HG03457 (cell line): ENCODE data around the gene MOSPD3.
A peak's percentile ranks its signal among the peaks of the same experiment; 100 is the strongest.

Experiments used
- ATAC-seq: cut with Tn5 transposase; IDR thresholded peaks from one replicate; pipeline ENCODE4 v1.9.1; 2021; ENCODE audit warnings: moderate number of reproducible peaks; ENCODE audit not compliant: unreplicated experiment

Gene MOSPD3

DNA sequence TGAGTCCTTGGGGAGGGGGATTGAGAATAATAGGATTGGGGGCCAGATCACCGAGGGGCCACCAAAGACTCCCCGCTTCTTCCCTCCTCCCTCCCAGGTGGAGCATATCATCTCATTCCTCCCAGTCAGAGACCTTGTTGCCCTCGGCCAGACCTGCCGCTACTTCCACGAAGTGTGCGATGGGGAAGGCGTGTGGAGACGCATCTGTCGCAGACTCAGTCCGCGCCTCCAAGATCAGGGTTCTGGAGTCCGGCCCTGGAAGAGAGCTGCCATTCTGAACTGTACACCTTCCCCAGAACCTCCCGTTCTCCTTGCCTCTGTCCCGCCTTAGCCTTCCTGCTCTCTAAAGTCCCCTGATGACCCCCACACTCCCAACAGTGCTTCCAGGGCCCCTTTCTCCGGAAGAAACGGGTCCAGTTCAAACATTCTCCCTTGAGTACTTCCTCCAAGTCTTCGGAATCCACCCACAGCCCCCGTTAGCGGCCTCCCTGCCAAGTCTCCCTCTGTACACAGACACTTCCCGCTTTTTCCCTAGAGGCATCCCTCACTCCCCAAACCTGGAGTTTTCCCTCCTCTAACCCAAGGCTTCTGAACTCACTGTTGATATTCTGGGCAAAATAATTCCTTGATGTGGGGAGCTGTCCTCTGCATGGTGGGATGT lies 22.1 kb upstream of the MOSPD3 start:
- ATAC-seq, result no peak

DNA sequence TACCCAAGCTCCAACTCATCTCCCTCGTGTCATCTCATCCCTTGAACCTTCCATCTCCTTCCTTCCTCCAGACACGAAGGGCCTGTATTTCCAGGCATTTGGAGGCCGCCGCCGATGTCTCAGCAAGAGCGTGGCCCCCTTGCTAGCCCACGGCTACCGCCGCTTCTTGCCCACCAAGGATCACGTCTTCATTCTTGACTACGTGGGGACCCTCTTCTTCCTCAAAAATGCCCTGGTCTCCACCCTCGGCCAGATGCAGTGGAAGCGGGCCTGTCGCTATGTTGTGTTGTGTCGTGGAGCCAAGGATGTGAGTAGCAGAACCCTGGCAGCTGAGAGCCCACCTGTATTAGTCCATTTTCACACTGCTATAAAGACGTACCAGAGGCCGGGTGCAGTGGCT lies 20.7 kb upstream of the MOSPD3 start:
- ATAC-seq, result no peak

DNA sequence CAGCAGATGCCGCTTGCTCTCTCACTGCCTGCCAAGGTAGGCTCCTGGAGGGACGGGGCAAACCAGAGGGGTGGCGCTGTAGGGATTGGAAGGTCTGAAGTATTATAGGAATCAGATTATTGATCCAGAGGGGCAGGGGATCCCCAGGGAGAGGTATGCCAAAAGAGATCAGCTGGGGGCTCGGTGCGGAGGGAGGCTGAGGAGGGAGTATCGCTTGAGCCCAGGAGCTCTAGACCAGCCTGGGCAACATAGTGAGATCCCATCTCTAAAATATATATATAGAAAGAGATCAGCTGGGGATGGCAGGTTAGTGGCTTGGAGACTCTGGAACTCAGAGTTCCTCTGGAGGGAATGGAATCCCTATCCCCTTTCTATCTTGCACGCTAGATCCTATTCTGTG lies 17.2 kb upstream of the MOSPD3 start:
- no peak for ATAC-seq

DNA sequence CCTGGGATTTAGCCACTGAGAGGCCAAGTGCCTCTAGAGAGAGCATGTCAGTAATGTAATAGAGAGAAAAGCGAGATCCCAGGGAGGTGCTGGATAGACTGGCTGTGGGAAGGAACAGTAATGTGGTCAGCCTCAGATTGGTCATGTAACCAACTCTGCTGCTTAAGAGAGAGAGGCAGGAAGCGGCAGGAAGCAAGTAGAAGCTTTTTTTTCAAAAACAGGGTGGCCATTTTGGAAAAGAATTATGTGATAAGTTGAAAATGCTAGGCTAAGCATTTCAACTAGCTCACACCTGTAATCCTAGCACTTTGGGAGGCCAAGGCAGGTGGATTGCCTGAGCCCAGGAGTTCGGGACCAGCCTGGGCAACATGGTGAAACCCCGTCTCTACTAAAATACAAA lies 13.9 kb upstream of the MOSPD3 start:
- no peak for ATAC-seq

DNA sequence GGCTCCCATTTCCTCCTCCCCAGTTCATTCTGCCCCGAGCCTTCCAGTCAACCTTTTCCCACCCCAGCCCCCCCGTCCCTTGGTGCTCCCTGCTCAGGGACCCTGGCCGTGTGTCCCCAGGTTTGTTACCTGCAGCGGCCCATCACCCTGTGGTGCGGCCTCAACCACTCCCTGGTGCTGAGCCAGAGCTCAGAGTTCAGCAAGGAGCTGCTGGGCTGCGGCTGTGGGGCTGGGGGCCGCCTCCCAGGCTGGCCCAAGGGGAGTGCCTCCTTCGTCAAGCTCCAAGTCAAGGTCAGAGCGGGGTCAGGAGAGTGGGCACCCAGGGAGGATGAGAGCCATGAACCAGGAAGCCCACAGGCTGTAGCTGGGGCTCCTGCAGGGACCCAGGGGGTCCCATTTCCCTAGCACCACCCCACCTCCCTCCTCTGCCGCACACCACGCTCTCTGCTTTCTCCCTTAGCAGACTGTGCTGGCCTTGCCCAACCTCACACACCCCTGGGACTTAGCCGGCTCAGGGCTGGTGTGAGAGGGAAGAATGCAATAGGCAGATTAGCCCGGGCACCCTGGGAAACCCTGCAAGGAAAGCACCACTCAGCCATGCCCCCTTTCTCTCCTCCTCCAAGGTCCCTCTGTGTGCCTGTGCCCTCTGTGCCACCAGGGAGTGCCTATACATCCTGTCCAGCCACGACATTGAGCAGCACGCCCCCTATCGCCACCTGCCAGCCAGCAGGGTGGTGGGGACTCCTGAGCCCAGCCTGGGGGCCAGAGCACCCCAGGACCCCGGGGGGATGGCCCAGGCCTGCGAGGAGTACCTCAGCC lies 12.2 kb upstream of the MOSPD3 start:
- ATAC-seq, result no peak

DNA sequence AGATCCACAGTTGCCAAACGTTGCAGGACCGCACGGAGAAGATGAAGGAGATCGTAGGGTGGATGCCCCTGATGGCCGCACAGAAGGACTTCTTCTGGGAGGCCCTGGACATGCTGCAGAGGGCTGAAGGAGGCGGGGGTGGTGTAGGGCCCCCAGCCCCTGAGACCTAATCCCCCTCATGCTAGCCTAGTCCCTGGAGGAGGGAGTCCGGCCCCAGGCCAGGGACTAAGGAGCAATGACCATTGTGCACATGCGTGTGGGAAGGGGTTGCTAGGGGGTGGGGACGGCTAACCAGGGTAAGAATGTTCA lies 11.7 kb upstream of the MOSPD3 start:
- no peak for ATAC-seq

DNA sequence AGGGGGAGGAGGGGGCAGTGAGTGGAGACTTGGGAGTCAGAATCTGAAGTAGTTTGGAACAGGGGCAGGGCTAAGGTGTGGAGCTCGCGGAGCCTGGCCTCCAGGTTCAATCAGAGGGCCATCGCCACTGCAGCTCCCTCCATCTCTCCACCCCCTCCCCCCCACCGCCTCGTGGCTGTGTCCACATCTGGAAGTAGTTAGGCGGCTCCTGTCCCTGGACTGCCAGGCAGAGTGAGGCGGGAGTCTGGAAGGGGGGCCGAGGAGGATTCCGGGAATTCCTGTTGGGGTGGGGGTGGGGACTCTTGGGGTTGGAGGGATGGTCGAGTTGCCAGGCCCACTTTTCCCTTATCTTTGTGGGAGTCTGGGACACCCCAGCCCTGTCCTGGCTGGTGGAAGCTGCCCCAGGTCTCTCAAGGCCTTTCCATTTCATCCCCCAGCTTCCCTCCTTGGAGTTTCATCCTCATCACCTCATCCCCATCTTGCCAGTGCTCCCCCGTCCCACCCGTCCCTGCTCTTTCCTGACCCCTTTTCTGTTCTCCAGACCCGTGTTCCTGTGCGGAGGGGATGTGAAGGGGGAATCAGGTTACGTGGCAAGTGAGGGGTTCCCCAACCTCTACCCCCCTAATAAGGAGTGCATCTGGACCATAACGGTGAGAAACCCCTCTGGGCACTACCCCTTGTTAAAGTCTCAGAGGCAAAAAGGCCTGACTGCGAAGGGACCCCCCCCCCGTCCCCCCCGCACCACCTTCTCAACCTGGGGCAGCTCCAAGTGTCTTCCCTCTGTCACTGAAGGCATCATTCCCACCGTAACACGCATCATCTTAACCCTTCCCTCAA lies 9.2 kb upstream of the MOSPD3 start:
- no peak for ATAC-seq

DNA sequence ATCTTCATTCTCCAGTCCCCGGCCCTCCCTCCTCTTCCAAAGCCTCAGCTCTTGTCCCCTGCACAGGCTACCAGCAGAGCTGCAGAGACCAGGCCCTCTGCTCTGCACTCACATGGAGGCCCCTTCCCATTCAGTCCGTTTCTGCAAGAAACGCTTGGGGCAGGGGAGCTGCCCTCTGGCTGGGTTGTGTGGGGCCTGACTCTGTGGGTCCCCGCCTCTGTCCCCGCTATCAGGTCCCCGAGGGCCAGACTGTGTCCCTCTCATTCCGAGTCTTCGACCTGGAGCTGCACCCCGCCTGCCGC lies 8.7 kb upstream of the MOSPD3 start:
- ATAC-seq, result no peak

DNA sequence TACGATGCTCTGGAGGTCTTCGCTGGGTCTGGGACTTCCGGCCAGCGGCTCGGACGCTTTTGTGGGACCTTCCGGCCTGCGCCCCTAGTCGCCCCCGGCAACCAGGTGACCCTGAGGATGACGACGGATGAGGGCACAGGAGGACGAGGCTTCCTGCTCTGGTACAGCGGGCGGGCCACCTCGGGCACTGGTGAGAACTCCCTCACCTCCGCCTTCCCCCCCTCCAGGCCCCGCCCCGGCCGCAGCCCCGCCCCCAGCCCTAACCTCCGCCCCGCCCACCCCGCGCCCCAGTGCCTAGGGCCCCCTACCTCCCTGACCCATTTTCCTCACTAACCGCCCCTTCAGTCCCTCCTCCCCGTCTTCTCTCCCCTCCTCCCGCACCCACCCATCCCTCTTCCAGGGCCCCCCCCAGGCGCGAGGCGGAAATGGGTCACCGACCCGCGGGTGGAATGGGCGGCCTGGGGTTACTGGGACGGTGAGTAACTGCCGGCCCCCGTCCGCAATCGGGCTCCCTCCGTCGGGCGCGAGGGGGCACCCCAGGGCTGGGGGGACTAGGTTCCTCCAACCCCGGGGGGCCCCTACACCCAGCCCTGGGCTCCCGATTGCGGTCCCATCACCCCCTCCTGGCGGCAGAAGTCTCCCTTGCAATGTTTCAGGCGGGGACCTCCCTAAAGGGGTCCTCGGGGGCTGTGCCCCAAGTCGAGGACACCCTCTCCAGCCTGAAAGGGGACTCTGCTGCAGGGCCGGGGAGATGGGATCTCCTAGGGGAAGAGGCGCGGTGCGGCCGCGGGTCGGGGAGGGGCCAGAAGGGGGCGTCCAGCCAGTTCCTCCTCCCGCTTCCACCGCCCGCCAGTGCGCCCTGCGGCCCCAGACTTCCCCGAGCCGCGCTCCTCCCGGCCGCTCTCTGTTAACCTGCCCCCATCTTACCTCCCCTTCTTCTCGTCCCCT lies 8.0 kb upstream of the MOSPD3 start:
- ATAC-seq, result peak; percentile 47

DNA sequence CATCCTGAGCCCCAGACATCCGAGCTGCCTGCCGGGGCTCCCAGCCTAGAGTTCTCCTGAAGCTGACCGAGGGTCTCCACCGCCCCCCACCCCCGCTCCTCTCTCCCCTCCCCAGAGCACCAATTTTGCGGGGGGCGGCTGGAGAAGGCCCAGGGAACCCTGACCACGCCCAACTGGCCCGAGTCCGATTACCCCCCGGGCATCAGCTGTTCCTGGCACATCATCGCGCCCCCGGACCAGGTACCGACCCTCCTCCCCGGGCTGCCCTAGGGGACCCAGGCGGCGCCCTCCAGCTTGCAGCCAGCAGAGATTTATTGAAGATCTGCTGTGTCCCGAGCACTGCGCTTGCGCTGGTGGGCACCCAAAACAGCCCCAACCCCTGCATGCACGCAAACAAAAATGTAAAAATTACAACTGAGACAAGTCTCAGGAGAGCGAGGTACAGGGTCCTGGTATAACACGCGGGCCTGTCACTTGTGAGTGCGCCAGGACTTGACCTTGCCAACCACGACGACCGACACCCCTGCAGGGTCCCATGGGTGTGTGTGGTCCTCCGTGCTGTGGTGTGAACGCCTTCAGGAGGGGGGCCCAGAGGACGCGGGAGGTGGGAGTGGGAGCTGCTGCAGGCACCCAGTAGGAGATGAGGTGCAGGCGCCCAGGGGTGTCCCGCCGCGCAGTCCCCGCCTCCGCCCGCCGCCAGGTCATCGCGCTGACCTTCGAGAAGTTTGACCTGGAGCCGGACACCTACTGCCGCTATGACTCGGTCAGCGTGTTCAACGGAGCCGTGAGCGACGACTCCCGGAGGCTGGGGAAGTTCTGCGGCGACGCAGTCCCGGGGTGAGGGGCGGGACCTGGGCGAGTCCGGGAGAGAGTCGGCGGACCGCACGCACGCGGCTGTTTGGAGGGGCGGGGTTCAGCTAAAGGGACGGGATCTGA lies 7.1 kb upstream of the MOSPD3 start:
- no peak for ATAC-seq

DNA sequence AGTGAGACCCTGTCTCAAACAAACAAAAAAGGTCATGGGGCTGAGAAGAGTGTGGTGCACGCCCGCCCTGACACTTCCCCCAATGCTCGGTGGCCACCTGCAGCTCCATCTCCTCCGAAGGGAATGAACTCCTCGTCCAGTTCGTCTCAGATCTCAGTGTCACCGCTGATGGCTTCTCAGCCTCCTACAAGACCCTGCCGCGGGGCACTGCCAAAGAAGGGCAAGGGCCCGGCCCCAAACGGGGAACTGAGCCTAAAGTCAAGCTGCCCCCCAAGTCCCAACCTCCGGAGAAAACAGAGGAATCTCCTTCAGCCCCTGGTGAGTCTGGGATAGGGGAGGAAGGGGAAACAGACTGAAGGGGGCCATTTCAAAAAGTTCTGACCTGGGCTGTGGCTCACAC lies 6.0 kb upstream of the MOSPD3 start:
- no peak for ATAC-seq

DNA sequence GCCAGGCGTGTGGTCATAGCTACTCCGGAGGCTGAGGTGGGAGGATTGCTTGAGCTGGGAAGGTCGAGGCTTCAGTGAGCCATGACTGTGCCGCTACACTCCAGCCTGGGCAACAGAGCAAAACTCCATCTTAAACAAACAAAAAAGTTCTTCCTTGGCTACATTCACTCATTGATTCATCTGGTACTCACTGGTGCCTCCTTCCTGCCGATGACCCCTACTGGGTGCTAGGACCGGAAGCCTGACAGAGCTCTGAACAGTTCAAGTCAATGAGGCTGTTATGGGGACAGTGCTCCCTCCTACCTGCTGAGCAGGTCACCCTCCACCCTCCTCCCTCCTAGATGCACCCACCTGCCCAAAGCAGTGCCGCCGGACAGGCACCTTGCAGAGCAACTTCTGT lies 5.2 kb upstream of the MOSPD3 start:
- no peak for ATAC-seq

DNA sequence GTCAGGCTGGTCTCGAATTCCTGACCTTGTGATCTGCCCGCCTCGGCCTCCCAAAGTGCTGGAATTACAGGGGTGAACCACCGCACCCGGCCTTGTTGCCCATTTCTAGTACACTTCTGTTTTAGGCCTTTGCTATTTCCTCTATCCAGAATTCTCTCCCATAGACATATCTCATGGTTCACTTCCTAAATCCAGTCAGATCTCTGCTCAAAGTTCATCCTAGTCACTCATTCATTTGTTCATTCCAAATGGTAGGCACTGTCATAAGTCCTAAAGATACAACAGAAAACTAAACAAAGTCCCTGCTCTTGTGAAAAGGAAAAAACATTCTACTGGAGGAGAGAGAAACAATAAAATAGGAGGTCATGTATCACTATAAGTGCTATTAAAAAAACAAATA lies 2.4 kb upstream of the MOSPD3 start:
- ATAC-seq, result no peak

DNA sequence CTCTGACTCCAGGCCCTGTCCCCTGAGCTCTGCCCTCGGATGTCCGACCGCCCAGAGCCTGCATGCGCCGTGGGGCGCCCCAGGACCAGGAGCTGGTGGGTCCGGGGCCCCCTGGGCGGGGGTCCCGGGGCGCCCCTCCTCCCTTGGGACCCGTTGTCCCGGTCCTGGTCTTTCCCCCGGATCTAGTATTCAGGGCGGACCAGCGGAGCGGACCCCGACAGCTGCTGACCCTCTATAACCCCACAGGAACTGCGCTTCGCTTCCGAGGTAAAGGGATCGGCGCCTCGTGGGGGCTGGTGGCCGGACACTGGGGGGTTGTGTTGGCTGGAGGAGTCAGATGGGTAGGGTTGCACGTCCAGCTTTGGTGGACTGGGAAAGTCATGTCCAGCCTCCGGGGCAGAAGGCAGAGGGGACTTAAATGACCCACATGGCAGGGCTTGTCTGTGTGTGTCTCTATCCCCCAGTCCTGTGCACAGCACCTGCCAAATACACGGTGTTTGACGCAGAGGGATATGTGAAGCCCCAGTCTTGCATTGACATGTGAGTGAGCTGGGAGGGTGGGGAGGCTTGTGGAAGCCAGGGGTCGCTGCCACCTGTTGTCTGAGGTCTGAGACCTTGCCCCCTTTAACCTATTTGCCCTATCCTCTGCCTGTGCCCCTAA lies 520 bp downstream of the MOSPD3 start:
- ATAC-seq, result no peak

DNA sequence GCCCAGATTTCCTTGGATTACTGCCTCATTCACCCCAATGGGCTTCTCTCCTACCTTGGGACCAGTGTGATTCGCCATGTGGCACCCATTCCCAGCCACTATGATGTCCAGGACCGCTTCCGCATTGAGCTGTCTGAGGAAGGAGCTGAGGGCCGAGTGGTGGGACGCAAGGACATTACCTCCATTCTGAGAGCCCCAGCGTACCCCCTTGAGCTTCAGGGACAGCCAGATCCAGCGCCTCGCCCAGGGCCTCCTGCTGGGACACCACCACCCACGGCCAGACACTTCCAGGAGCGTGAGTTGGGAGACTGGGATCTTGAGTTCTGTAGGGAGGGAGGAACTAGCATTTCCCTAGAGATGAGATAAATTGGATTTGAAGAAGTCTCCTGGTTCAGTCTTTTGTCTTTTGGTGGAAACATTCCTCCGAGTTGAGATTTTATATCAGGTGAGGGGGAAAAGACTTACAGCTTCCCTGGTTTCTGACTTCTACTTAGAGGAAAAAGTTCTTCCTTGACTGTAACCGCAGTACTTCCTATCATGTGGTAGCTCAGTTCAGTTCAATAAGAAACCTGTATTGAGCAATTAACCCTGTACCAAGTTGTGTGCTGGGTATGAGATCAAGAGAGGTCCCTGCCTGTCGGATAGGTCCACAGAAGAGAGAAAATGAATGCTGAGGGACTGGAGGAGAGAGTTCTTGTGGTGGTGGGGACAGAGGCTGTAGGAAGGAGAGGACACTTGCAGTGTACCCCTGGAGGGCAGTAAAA lies 1.3 kb downstream of the MOSPD3 start:
- ATAC-seq, result no peak

DNA sequence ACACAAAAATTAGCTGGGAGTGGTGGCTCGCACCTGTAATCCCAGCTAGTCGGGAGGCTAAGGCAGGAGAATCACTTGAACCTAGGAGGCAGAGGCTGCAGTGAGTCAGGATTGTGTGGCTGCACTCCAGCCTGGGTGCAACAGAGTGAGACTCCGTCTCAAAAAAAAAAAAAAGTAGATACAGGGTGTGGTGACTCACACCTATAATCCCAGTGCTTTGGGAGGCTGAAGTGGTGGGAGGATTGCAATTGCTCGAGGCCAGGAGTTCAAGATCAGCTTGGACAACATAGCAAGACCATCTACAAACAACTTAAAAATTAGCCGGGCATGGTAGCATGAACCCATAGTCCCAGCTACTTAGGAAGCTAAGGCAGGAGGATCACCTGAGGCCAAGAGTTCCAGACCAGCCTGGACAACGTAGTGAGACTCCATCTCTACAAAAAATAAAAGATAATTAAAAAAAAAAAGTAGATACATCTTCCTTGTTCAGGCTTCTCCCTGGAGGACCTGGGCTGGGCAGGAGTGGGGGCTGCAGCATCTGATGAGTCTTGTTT lies 2.0 kb downstream of the MOSPD3 start:
- no peak for ATAC-seq

DNA sequence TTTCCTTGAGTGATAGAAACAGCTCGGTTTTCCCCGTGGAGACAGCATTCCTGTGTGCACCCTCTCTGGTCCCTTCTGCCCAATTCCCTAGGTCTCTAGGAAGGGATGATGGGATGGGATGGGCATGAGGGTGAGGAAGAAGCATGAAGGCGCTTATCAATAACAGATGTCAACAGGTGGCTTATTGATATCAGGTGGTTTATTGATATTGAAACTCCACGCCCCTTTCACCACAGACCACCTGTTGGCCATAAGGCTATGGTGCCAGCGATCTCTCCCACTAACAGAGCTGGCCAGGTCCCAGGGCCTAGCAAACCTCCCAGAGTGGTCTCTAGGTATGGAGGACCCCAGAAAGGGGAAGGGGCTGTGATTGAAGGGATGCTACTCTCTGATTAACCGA lies 7.9 kb downstream of the MOSPD3 start:
- no peak for ATAC-seq

DNA sequence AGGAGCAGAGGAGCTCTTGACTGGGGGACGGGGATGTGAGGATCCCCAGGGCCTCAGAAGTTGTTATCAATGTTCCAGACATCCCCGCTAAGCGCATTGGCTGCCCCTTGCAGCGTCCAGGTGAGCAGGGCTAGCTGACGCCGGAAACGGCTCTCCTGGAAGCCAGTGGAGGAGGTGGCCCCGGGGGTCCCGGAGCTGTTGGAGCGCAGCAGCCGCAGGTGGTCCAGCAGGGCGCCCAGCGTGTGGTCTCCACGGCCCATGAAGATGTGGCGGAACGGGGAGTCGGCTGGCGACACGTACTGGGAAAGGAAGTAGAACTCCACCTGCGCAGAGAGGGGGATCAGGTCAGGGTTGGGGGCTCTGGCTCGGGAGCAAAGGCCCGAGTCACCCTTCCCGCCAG lies 8.5 kb downstream of the MOSPD3 start:
- no peak for ATAC-seq
